GM12891 (cell line): ENCODE measurements around the gene SLC25A22.

Experiments used
- DNase-seq: peaks from one replicate; pipeline ENCODE4 v3.0.0; 2011; ENCODE audit warnings: low spot score; ENCODE audit not compliant: insufficient read length
- FAIRE-seq: peaks from 2 replicates; lab custom pipeline; 2011; peaks lifted over from hg19 to GRCh38; lab: Jason Lieb, UNC
- PAX5 ChIP-seq: IDR thresholded peaks from 2 replicates; pipeline ENCODE4 v1.6.1; 2011; ENCODE audit warnings: low read length, moderate library complexity, mild to moderate bottlenecking; ENCODE audit not compliant: insufficient read depth, severe bottlenecking
- POLR2A ChIP-seq: IDR thresholded peaks from 2 replicates; pipeline ENCODE4 v1.6.1; 2011; ENCODE audit warnings: low read depth, low read length, control low read depth
- POLR2AphosphoS5 ChIP-seq: IDR thresholded peaks from 2 replicates; pipeline ENCODE4 v1.6.1; 2011; ENCODE audit warnings: low read depth, low read length, control low read depth
- POU2F2 ChIP-seq: IDR thresholded peaks from 2 replicates; pipeline ENCODE4 v1.6.1; 2011; ENCODE audit warnings: low read depth, mild to moderate bottlenecking, control low read depth, low read length, moderate library complexity
- SPI1 ChIP-seq: IDR thresholded peaks from 2 replicates; pipeline ENCODE4 v1.6.1; 2011; ENCODE audit warnings: low read depth, low read length, control low read depth
- TAF1 ChIP-seq: IDR thresholded peaks from 2 replicates; pipeline ENCODE4 v1.6.1; 2011; ENCODE audit warnings: low read depth, low read length, control low read depth

Gene SLC25A22

GRCh38 chr11:773425-773824 lies 24.7 kb downstream of the SLC25A22 start:
- DNase-seq (no peak), FAIRE-seq (no peak)
- no peak for TF ChIP-seq SPI1

GRCh38 chr11:772429-773390 lies 25.4 kb downstream of the SLC25A22 start:
- DNase-seq = no peak
- no peak for FAIRE-seq
- no peak for TF ChIP-seq POLR2AphosphoS5
- TF ChIP-seq SPI1 = no peak
- TF ChIP-seq PAX5 = no peak
- no peak for TF ChIP-seq POU2F2

GRCh38 chr11:771617-772204 lies 26.4 kb downstream of the SLC25A22 start:
- TF ChIP-seq POLR2AphosphoS5 (no peak), POU2F2 (no peak), TAF1 (no peak), SPI1 (no peak), PAX5 (no peak), POLR2A (no peak)
- DNase-seq (no peak), FAIRE-seq (no peak)

- no peak for FAIRE-seq
- no peak for TF ChIP-seq TAF1
- TF ChIP-seq SPI1 = no peak
- no peak for TF ChIP-seq POU2F2
- TF ChIP-seq POLR2A = no peak
- no peak for TF ChIP-seq PAX5
- TF ChIP-seq POLR2AphosphoS5 = no peak
- DNase-seq = no peak
These were observed 27.2 kb downstream of the SLC25A22 start for GRCh38 chr11:770642-771616.

GRCh38 chr11:769887-770641 lies 28.0 kb downstream of the SLC25A22 start:
- TF ChIP-seq SPI1 (no peak), POU2F2 (no peak), POLR2A (no peak), PAX5 (no peak), POLR2AphosphoS5 (0 out of 2 replicates have a peak, but pooled peaks have one; percentile 7), TAF1 (no peak)
- FAIRE-seq (no peak), DNase-seq (no peak)

GRCh38 chr11:767238-767637 lies 30.8 kb downstream of the SLC25A22 start:
- DNase-seq = no peak
- TF ChIP-seq POLR2A = peak; percentile 31; the same call in 1 of the 2 replicates
- no peak for TF ChIP-seq PAX5
- no peak for FAIRE-seq

GRCh38 chr11:766936-767210 lies 31.2 kb downstream of the SLC25A22 start:
- TF ChIP-seq POLR2A (no peak), TAF1 (no peak)
- FAIRE-seq (no peak), DNase-seq (no peak)

- FAIRE-seq = no peak
- DNase-seq = no peak
- no peak for TF ChIP-seq POU2F2
- TF ChIP-seq PAX5 = no peak
- no peak for TF ChIP-seq TAF1
- TF ChIP-seq POLR2A = no peak
- TF ChIP-seq POLR2AphosphoS5 = no peak
- TF ChIP-seq SPI1 = no peak
These were observed 31.8 kb downstream of the SLC25A22 start for GRCh38 chr11:766106-766935.

- TF ChIP-seq PAX5 = no peak
- TF ChIP-seq POLR2AphosphoS5 = no peak
- no peak for TF ChIP-seq POU2F2
- no peak for TF ChIP-seq POLR2A
- no peak for TF ChIP-seq TAF1
- no peak for TF ChIP-seq SPI1
- no peak for FAIRE-seq
- DNase-seq = no peak
These were observed 32.3 kb downstream of the SLC25A22 start for GRCh38 chr11:765802-766091.
